ENCODE measurements around the gene C17orf107.

DNA sequence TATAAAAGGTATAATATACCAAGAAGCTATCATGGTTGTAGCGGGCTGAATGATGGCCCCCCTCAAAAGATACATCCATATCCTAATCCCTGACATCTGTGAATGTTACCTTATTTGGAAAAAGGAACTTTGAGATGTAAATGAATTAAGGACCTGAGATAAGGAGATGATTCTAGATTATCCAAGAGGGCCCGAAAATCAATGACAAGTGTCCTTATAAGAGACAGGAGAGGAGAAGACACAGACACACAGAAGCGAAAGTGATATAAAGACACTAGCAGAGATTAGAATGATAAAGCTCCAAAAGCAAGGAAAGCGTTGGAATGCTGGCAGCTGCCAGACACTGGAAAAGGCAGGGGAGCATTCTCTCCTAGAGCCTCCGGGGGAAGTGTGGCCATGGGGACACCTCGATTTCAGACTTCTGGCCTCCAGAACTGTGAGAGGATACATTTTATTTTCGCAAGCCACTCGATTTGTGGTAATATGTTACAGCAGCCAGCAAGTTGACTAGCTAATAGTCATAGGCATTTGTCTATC is 20.2 kb downstream of the C17orf107 start:
- no peak for TF ChIP-seq YY1 (IDR thresholded peaks at IDR 0.05; ENCODE audit: insufficient read depth, insufficient read length)
- no peak for TF ChIP-seq ZNF274 (IDR thresholded peaks at IDR 0.05; ENCODE audit: low read depth, low read length)
